HEK293 (cell line): Measurements from ENCODE around the gene C16orf92.
A peak's percentile ranks its signal among the peaks of the same experiment; 100 is the strongest.

Experiments
- CTCF ChIA-PET: fragments of 350-600 bp; formaldehyde crosslinking; extraction: SDS; loops from one replicate; lab custom pipeline; 2021; ENCODE audit warnings: antibody characterized with exemption; lab: Yijun Ruan, JAX
- POLR2A ChIA-PET: fragments of 300-600 bp; formaldehyde crosslinking; extraction: SDS; loops from one replicate; lab custom pipeline; 2020; ENCODE audit warnings: antibody characterized with exemption, inconsistent platforms; lab: Yijun Ruan, JAX
- H3K27ac ChIP-seq: fragments of 200-500 bp; sonication (Bioruptor generic); 2 replicates; pipeline ENCODE4 v1.5.1; 2014; ENCODE audit warnings: low read depth, low read length, control low read depth, inconsistent platforms; ENCODE audit errors: extremely low read depth
- H3K36me3 ChIP-seq, 2 experiments: fragments of 200-500 bp in 1 of 2; sonication (Bioruptor generic) in 1 of 2; 1 replicate in 1 of 2; 2 replicates in 1 of 2; pipeline ENCODE4 v1.5.1; 2014 to 2017; ENCODE audit warnings: inconsistent platforms in 2 of 2, low read length in 2 of 2; ENCODE audit not compliant: control insufficient read depth in 2 of 2, insufficient read depth in 1 of 2
- H3K4me1 ChIP-seq: fragments of 200-500 bp; sonication (Bioruptor generic); 2 replicates; pipeline ENCODE4 v1.5.1; 2014; ENCODE audit warnings: mild to moderate bottlenecking, low read length, inconsistent platforms; ENCODE audit not compliant: control insufficient read depth, insufficient read depth
- H3K4me3 ChIP-seq: 2 replicates; pipeline ENCODE4 v1.5.1; 2011; ENCODE audit warnings: low read depth, mild to moderate bottlenecking, control low read depth, low read length, moderate library complexity
- H3K9me3 ChIP-seq: fragments of 200-500 bp; sonication (Bioruptor generic); 2 replicates; pipeline ENCODE4 v1.5.1; 2014; ENCODE audit warnings: low read depth, low read length, inconsistent platforms; ENCODE audit not compliant: control insufficient read depth, insufficient read depth
- BCL11B ChIP-seq: fragments of 450-650 bp; formaldehyde crosslinking; IDR thresholded peaks from 2 replicates; pipeline ENCODE4 v1.5.1; 2016; ENCODE audit warnings: low read depth, missing biosample characterization, missing genetic modification characterization
- CTCF ChIP-seq: fragments of 450-650 bp; formaldehyde crosslinking; IDR thresholded peaks from 2 replicates; pipeline ENCODE4 v1.5.1; 2016; ENCODE audit warnings: missing biosample characterization, missing genetic modification characterization
- KLF17 ChIP-seq: fragments of 450-650 bp; formaldehyde crosslinking; IDR thresholded peaks from 2 replicates; pipeline ENCODE4 v1.5.1; 2016; ENCODE audit warnings: missing biosample characterization, missing genetic modification characterization
- REST ChIP-seq: fragments of 450-650 bp; formaldehyde crosslinking; IDR thresholded peaks from 2 replicates; pipeline ENCODE4 v1.5.1; 2016; ENCODE audit warnings: missing biosample characterization, missing genetic modification characterization
- SP2 ChIP-seq: fragments of 450-650 bp; formaldehyde crosslinking; IDR thresholded peaks from 2 replicates; pipeline ENCODE4 v1.5.1; 2016; ENCODE audit warnings: missing biosample characterization, missing genetic modification characterization
- YY1 ChIP-seq: fragments of 450-650 bp; formaldehyde crosslinking; IDR thresholded peaks from 2 replicates; pipeline ENCODE4 v1.5.1; 2018; ENCODE audit warnings: missing biosample characterization, missing genetic modification characterization
- ZBTB21 ChIP-seq: fragments of 450-650 bp; formaldehyde crosslinking; IDR thresholded peaks from 2 replicates; pipeline ENCODE4 v1.5.1; 2017; ENCODE audit warnings: missing biosample characterization, missing genetic modification characterization
- ZIC2 ChIP-seq: fragments of 450-650 bp; formaldehyde crosslinking; IDR thresholded peaks from 2 replicates; pipeline ENCODE4 v1.5.1; 2016; ENCODE audit warnings: missing biosample characterization, missing genetic modification characterization
- ZNF10 ChIP-seq: fragments of 450-650 bp; formaldehyde crosslinking; IDR thresholded peaks from 2 replicates; pipeline ENCODE4 v1.5.1; 2017; ENCODE audit warnings: missing biosample characterization, missing genetic modification characterization
- ZNF112 ChIP-seq: fragments of 450-650 bp; formaldehyde crosslinking; IDR thresholded peaks from 2 replicates; pipeline ENCODE4 v1.5.0; 2017; ENCODE audit warnings: missing biosample characterization, missing genetic modification characterization
- ZNF274 ChIP-seq, 2 experiments: fragments of 200-500 bp in 1 of 2; fragments of 450-650 bp in 1 of 2; sonication (Bioruptor generic) in 1 of 2; formaldehyde crosslinking in 1 of 2; IDR thresholded peaks; 2 replicates each; pipeline versions ENCODE4 v1.5.1 to v1.6.1; 2014 to 2016; ENCODE audit warnings: borderline replicate concordance in 1 of 2, inconsistent platforms in 1 of 2, low read length in 1 of 2, missing biosample characterization in 1 of 2, missing genetic modification characterization in 1 of 2
- ZNF391 ChIP-seq: fragments of 450-650 bp; formaldehyde crosslinking; IDR thresholded peaks from 2 replicates; pipeline ENCODE4 v1.5.1; 2016; ENCODE audit warnings: low read depth, missing biosample characterization, missing genetic modification characterization, borderline replicate concordance
- ZNF473 ChIP-seq: fragments of 450-650 bp; formaldehyde crosslinking; IDR thresholded peaks from 2 replicates; pipeline ENCODE4 v1.5.1; 2017; ENCODE audit warnings: missing biosample characterization, missing genetic modification characterization
- ZNF488 ChIP-seq: fragments of 450-650 bp; formaldehyde crosslinking; IDR thresholded peaks from 2 replicates; pipeline ENCODE4 v1.5.1; 2016; ENCODE audit warnings: missing biosample characterization, missing genetic modification characterization
- ZNF521 ChIP-seq: fragments of 450-650 bp; formaldehyde crosslinking; IDR thresholded peaks from 2 replicates; pipeline ENCODE4 v1.5.1; 2017; ENCODE audit warnings: missing biosample characterization, mild to moderate bottlenecking, missing genetic modification characterization
- ZNF561 ChIP-seq: fragments of 450-650 bp; IDR thresholded peaks from 2 replicates; pipeline ENCODE4 v1.5.1; 2018; ENCODE audit warnings: missing biosample characterization, missing genetic modification characterization, borderline replicate concordance
- ZNF585B ChIP-seq: fragments of 450-650 bp; formaldehyde crosslinking; IDR thresholded peaks from 2 replicates; pipeline ENCODE4 v1.5.1; 2016; ENCODE audit warnings: missing biosample characterization, missing genetic modification characterization
- ZNF629 ChIP-seq: fragments of 450-650 bp; formaldehyde crosslinking; IDR thresholded peaks from 2 replicates; pipeline ENCODE4 v1.5.1; 2017; ENCODE audit warnings: missing biosample characterization, missing genetic modification characterization
- ZNF645 ChIP-seq: fragments of 450-650 bp; formaldehyde crosslinking; IDR thresholded peaks from 2 replicates; pipeline ENCODE4; 2016; ENCODE audit warnings: missing biosample characterization, missing genetic modification characterization
- ZNF692 ChIP-seq: fragments of 450-650 bp; formaldehyde crosslinking; IDR thresholded peaks from 2 replicates; pipeline ENCODE4 v1.5.1; 2016; ENCODE audit warnings: missing biosample characterization, missing genetic modification characterization
- ZSCAN18 ChIP-seq: fragments of 450-650 bp; formaldehyde crosslinking; IDR thresholded peaks from 2 replicates; pipeline ENCODE4 v1.5.1; 2016; ENCODE audit warnings: missing biosample characterization, missing genetic modification characterization
- ZXDB ChIP-seq: fragments of 450-650 bp; formaldehyde crosslinking; IDR thresholded peaks from 2 replicates; pipeline ENCODE4 v1.5.1; 2016; ENCODE audit warnings: missing biosample characterization, missing genetic modification characterization

C16orf92 gene

GRCh38 chr16:29995324-29995910 is 27.6 kb upstream of the C16orf92 start, which contains the start of gene HIRIP3 (continued):
- no peak for TF ChIP-seq ZNF274 (IDR thresholded peaks at IDR 0.05; ENCODE audit: low read length)
- TF ChIP-seq ZNF274 (tag by site-specific recombination; IDR thresholded peaks at IDR 0.05; ENCODE audit: borderline replicate concordance), result no peak
- peak; percentile 89 for TF ChIP-seq ZNF692 (tag by site-specific recombination)
- no peak for TF ChIP-seq ZNF521 (tag by site-specific recombination)
- TF ChIP-seq ZNF391 (tag by site-specific recombination), result peak; percentile 97
- no peak for TF ChIP-seq BCL11B
- TF ChIP-seq ZNF10 (tag by site-specific recombination), result peak; percentile 43
- TF ChIP-seq KLF17 (tag by site-specific recombination), result peak; percentile 93
- peak; percentile 77; the same call in 1 of the 2 replicates for TF ChIP-seq YY1 (tag by site-specific recombination)
- TF ChIP-seq CTCF (tag by site-specific recombination), result no peak
- no peak for TF ChIP-seq ZNF629 (tag by site-specific recombination)
- peak; percentile 64; the same call in 1 of the 2 replicates for TF ChIP-seq ZNF645 (tag by site-specific recombination)
- TF ChIP-seq ZNF473 (tag by site-specific recombination), result peak; percentile 78
- TF ChIP-seq ZIC2, result no peak
- TF ChIP-seq ZXDB (tag by site-specific recombination), result peak; percentile 95

- POLR2A ChIA-PET, result interaction anchor here (0.5 to 4.0 kb wide), 22 partner anchors 9 to 1477 kb away, joined by 3 to 42 read pairs (median 4); partner anchors contain the start of genes ALDOA, DOC2A, KCTD13 and PAGR1
- CTCF ChIA-PET, result interaction anchor here (0.6 to 2.1 kb wide), 13 partner anchors 10 to 274 kb away, joined by 3 to 12 read pairs (median 3); partner anchors contain the start of genes PAGR1 and PRRT2
- H3K9me3 ChIP-seq, result no peaks in the 10 kb centered on the region
- H3K4me3 ChIP-seq, result peak within 1 kb of the TSS; percentile 93
- H3K4me1 ChIP-seq, result no peaks in the 10 kb centered on the region; the same call in 1 of the 2 replicates
- peaks cover 8 to 78% of the 10 kb centered on the region in 2 experiments for H3K36me3 ChIP-seq
- H3K27ac ChIP-seq, result peak within 1 kb of the TSS; percentile 91
- TF ChIP-seq ZNF561 (peak; percentile 87; the same call in 1 of the 2 replicates), SP2 (tag by site-specific recombination) (peak; percentile 86), ZNF112 (tag by site-specific recombination) (no peak), REST (tag by site-specific recombination) (peak; percentile 22; the same call in 1 of the 2 replicates), ZNF585B (tag by site-specific recombination) (no peak), ZNF488 (tag by site-specific recombination) (peak; percentile 14; the same call in 1 of the 2 replicates), ZNF629 (tag by site-specific recombination) (peak; percentile 99), ZSCAN18 (tag by site-specific recombination) (0 out of 2 replicates have a peak, but pooled peaks have one; percentile 62), ZBTB21 (tag by site-specific recombination) (peak; percentile 98)
These were observed 26.9 kb upstream of the C16orf92 start, which contains the start of gene INO80E for GRCh38 chr16:29995911-29996765. Gene INO80E, plus strand, starts transcription at chr16:29996241. Its CDS starts 70 bp downstream, at chr16:29996311.
